ENCODE data around the gene DUSP22. TPM values are rescaled to one million over a fixed set of nuclear protein-coding genes. Genes with fewer than 3 reads are reported as not detected.

Gene DUSP22
- polyA plus RNA-seq, 1 of the 3 experiments (the other 2 are of a cell fraction) = 6.8 TPM

GRCh38 chr6:394641-395289 is 102.5 kb downstream of the DUSP22 start:
- POLR2A ChIA-PET = no interaction called here
- no peak overlapping the region for H3K9ac ChIP-seq
- no peak for DNase-seq
- CTCF ChIA-PET = interaction anchor here (1.2 kb wide), 1 partner anchor 14 kb away, joined by 6 read pairs; no protein-coding TSS in a partner anchor
- H3K36me3 ChIP-seq (replicated peaks in 1 of 2; ENCODE audit: control insufficient read depth in 1 of 2, insufficient read depth in 2 of 2, low read length in 1 of 2) = no peaks in the 10 kb centered on the region
- H3K27me3 ChIP-seq (ENCODE audit: insufficient read depth) = peaks cover 87% of the 10 kb centered on the region
- H3F3A ChIP-seq (replicated peaks; ENCODE audit: insufficient read depth) = no peaks in the 10 kb centered on the region
- WGBS (ENCODE audit: low lambda C conversion rate) = 62% methylated on average over 13 of the region's 13 CpGs
- H3K4me2 ChIP-seq = no peak overlapping the region
- no peak for TF ChIP-seq CHD2 (IDR thresholded peaks at IDR 0.05; ENCODE audit: low read length, partially characterized antibody)
- TF ChIP-seq ZBTB33 (IDR thresholded peaks at IDR 0.05; ENCODE audit: borderline replicate concordance, low read depth) = no peak
- no peak for TF ChIP-seq MAX (IDR thresholded peaks at IDR 0.05; ENCODE audit: low read depth)
- H3K9me3 ChIP-seq = no peaks in the 10 kb centered on the region
- no peaks in the 10 kb centered on the region for H3K4me1 ChIP-seq (ENCODE audit: control insufficient read depth in 1 of 2, insufficient read depth in 2 of 2, low read depth in 1 of 2, low read length in 1 of 2)
- no peaks in the 10 kb centered on the region for H4K20me1 ChIP-seq (ENCODE audit: insufficient read depth)
- no peaks in the 10 kb centered on the region for H3K9me2 ChIP-seq
- H3K27ac ChIP-seq (ENCODE audit: low read depth in 2 of 2, low read length in 1 of 2) = no peak overlapping the region
- no peak overlapping the region for H2AFZ ChIP-seq (ENCODE audit: low read depth)
- H3K4me3 ChIP-seq (ENCODE audit: low read depth in 2 of 2, low read length in 1 of 2) = no peak overlapping the region
- H3K79me2 ChIP-seq (ENCODE audit: insufficient read depth) = no peaks in the 10 kb centered on the region

- H3K9ac ChIP-seq = no peak overlapping the region
Observed at GRCh38 chr6:395432-396125, 103.3 kb downstream of the DUSP22 start.

More at GRCh38 chr6:395432-396125, 103.3 kb downstream of the DUSP22 start:
- no peak for DNase-seq
- POLR2A ChIA-PET = no interaction called here
- no peak overlapping the region for H2AFZ ChIP-seq (ENCODE audit: low read depth)
- no peak overlapping the region for H3K27ac ChIP-seq (ENCODE audit: low read depth in 2 of 2, low read length in 1 of 2)
- no peaks in the 10 kb centered on the region for H3K79me2 ChIP-seq (ENCODE audit: insufficient read depth)
- H3F3A ChIP-seq (replicated peaks; ENCODE audit: insufficient read depth) = no peaks in the 10 kb centered on the region
- H3K27me3 ChIP-seq (ENCODE audit: insufficient read depth) = peaks cover 86% of the 10 kb centered on the region
- H3K9me2 ChIP-seq = no peaks in the 10 kb centered on the region
- no peaks in the 10 kb centered on the region for H3K9me3 ChIP-seq
- CTCF ChIA-PET = interaction anchor here (1.2 kb wide), 1 partner anchor 13 kb away, joined by 6 read pairs; no protein-coding TSS in a partner anchor
- no peak overlapping the region for H3K4me3 ChIP-seq (ENCODE audit: low read depth in 2 of 2, low read length in 1 of 2)
- TF ChIP-seq IRF3 (IDR thresholded peaks at IDR 0.05; ENCODE audit: low read depth, low read length) = no peak
- no peak for TF ChIP-seq RCOR1 (IDR thresholded peaks at IDR 0.05; ENCODE audit: low read length)
- no peak for TF ChIP-seq SIN3A (IDR thresholded peaks at IDR 0.05; ENCODE audit: borderline replicate concordance, low read depth, low read length)
- no peak for TF ChIP-seq REST (IDR thresholded peaks at IDR 0.05; ENCODE audit: low read depth, low read length)
- no peak for TF ChIP-seq NRF1 (IDR thresholded peaks at IDR 0.05; ENCODE audit: low read depth, low read length)
- TF ChIP-seq TAF1 (IDR thresholded peaks at IDR 0.05; ENCODE audit: borderline replicate concordance, low read depth, low read length) = no peak
- no peak for TF ChIP-seq USF2 (IDR thresholded peaks at IDR 0.05; ENCODE audit: borderline replicate concordance, low read depth, low read length)
- TF ChIP-seq SMC3 (IDR thresholded peaks at IDR 0.05; ENCODE audit: low read depth, low read length) = no peak
- TF ChIP-seq POLR2AphosphoS5 (IDR thresholded peaks at IDR 0.05; ENCODE audit: low read depth, low read length) = no peak
- no peaks in the 10 kb centered on the region for H3K36me3 ChIP-seq (replicated peaks in 1 of 2; ENCODE audit: control insufficient read depth in 1 of 2, insufficient read depth in 2 of 2, low read length in 1 of 2)
- no peaks in the 10 kb centered on the region for H3K4me1 ChIP-seq (ENCODE audit: control insufficient read depth in 1 of 2, insufficient read depth in 2 of 2, low read depth in 1 of 2, low read length in 1 of 2)
- WGBS (ENCODE audit: low lambda C conversion rate) = 21% methylated on average over 7 of the region's 10 CpGs
- H4K20me1 ChIP-seq (ENCODE audit: insufficient read depth) = no peaks in the 10 kb centered on the region
- H3K4me2 ChIP-seq = no peak overlapping the region
